Measurements from ENCODE around the gene NOL3. TPM values are rescaled to one million over a fixed set of nuclear protein-coding genes. Genes with fewer than 3 reads are reported as not detected.

Gene NOL3
- total RNA-seq, 1 donor from 2014 or later: 55.6 TPM

GRCh38 chr16:67213197-67214019, 43.1 kb downstream of the NOL3 start:
- Histone ChIP-seq H3K27me3 (ENCODE audit: low read depth) (no peaks in the 10 kb centered on the region), H3K27ac (no peak overlapping the region), H3K9me3 (no peaks in the 10 kb centered on the region), H3K36me3 (no peaks in the 10 kb centered on the region), H3K4me1 (peaks cover 31% of the 10 kb centered on the region), H3K4me3 (no peak overlapping the region)
- no peak for DNase-seq
- intact Hi-C loops (cut with DNase I): no loop called here
- no peak for TF ChIP-seq CTCF (IDR thresholded peaks at IDR 0.05)
- no peak for ATAC-seq

- ATAC-seq (no peak), DNase-seq (no peak)
- TF ChIP-seq CTCF (IDR thresholded peaks at IDR 0.05): no peak
- no peaks in the 10 kb centered on the region for H3K9me3 ChIP-seq
- H3K36me3 ChIP-seq: no peaks in the 10 kb centered on the region
- intact Hi-C loops (cut with DNase I): no loop called here
- no peak overlapping the region for H3K4me3 ChIP-seq
- peaks cover 31% of the 10 kb centered on the region for H3K4me1 ChIP-seq
- H3K27me3 ChIP-seq (ENCODE audit: low read depth): no peaks in the 10 kb centered on the region
- H3K27ac ChIP-seq: peak overlapping the region; percentile 74
These were observed 45.4 kb downstream of the NOL3 start for GRCh38 chr16:67215706-67216105.

- no peaks in the 10 kb centered on the region for H3K36me3 ChIP-seq
- peak overlapping the region; percentile 5 for H3K4me3 ChIP-seq
- H3K9me3 ChIP-seq: no peaks in the 10 kb centered on the region
- H3K4me1 ChIP-seq: peaks cover 31% of the 10 kb centered on the region
- intact Hi-C loops (cut with DNase I): no loop called here
- DNase-seq: peak; percentile 67
- TF ChIP-seq CTCF (IDR thresholded peaks at IDR 0.05): no peak
- peak overlapping the region; percentile 74 for H3K27ac ChIP-seq
- no peaks in the 10 kb centered on the region for H3K27me3 ChIP-seq (ENCODE audit: low read depth)
- peak; percentile 74 to 83 for ATAC-seq
These were observed 46.5 kb downstream of the NOL3 start for GRCh38 chr16:67216612-67217490.

DNA sequence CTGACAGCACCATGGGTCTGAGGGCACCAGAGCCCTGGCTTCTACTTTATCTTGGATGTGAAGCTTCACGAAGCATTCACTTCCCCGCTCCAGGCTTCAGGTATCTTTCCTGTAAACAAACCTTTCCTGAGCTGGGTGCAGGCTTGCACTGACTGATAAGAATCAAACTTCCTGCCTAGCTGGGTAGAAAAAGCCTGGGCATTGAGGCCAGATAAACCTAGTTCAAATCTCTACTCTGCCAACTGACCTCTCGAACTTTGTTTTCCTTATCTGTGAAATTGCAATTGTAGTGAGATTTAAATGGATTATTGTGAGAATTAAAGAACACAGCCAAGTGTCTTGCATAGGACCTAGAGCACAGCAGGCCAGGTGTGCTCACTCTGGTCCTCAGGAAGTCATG, 53.7 kb downstream of the NOL3 start:
- DNase-seq (no peak), ATAC-seq (no peak)
- Histone ChIP-seq H3K4me1 (peaks cover 31% of the 10 kb centered on the region), H3K4me3 (no peak overlapping the region), H3K27ac (peak overlapping the region; percentile 14), H3K27me3 (ENCODE audit: low read depth) (no peaks in the 10 kb centered on the region), H3K9me3 (no peaks in the 10 kb centered on the region), H3K36me3 (peaks cover 11% of the 10 kb centered on the region)
- intact Hi-C loops (cut with DNase I): no loop called here
- no peak for TF ChIP-seq CTCF (IDR thresholded peaks at IDR 0.05)

Small RNAs within 50 kb of the gene (microRNA-seq; reads per million reads assigned to microRNA genes)
- 195 reads per million, percentile 63 among the genes with 10 or more reads in this experiment for gene MIR328 (ENCODE audit: borderline number of aligned reads)

Other genes with a start within 250 kb of the NOL3 start
- gene RRAD, start 245.0 kb upstream of the NOL3 start, total RNA-seq: 11.8 TPM
- 76.8 TPM for gene CIAO2B, start 236.1 kb upstream of the NOL3 start, total RNA-seq
- 35.1 TPM for gene CES2, start 235.0 kb upstream of the NOL3 start, total RNA-seq
- gene CES3, start 209.3 kb upstream of the NOL3 start, total RNA-seq: 2.5 TPM
- gene CES4A, start 181.9 kb upstream of the NOL3 start, total RNA-seq: 14.8 TPM
- gene CBFB, start 141.4 kb upstream of the NOL3 start, total RNA-seq: 46.9 TPM
- 21.7 TPM for gene PHAF1, start 60.6 kb upstream of the NOL3 start, total RNA-seq
- gene B3GNT9, start 19.5 kb upstream of the NOL3 start, total RNA-seq: 13.5 TPM
- gene TRADD, start 10.6 kb upstream of the NOL3 start, total RNA-seq: 28.4 TPM
- gene FBXL8, start 10.6 kb upstream of the NOL3 start, total RNA-seq: 32.9 TPM
- 76.3 TPM for gene HSF4, start 5.8 kb upstream of the NOL3 start, total RNA-seq
- 29.0 TPM for gene MATCAP1, start 13.4 kb downstream of the NOL3 start, total RNA-seq
- gene EXOC3L1, start 19.6 kb downstream of the NOL3 start, total RNA-seq: 15.6 TPM
- gene E2F4, start 21.6 kb downstream of the NOL3 start, total RNA-seq: 66.5 TPM
- gene ELMO3, start 28.6 kb downstream of the NOL3 start, total RNA-seq: 14.9 TPM
- gene TMEM208, start 56.6 kb downstream of the NOL3 start, total RNA-seq: 33.1 TPM
- gene FHOD1, start 76.9 kb downstream of the NOL3 start, total RNA-seq: 67.7 TPM
- gene SLC9A5, start 78.4 kb downstream of the NOL3 start, total RNA-seq: 2.8 TPM
- gene PLEKHG4, start 109.0 kb downstream of the NOL3 start, total RNA-seq: 12.4 TPM
- 0.74 TPM for gene KCTD19, start 156.2 kb downstream of the NOL3 start, total RNA-seq
- gene LRRC36, start 156.3 kb downstream of the NOL3 start, total RNA-seq: 42.1 TPM
- 123 TPM for gene TPPP3, start 223.0 kb downstream of the NOL3 start, total RNA-seq
- 18.9 TPM for gene ZDHHC1, start 245.9 kb downstream of the NOL3 start, total RNA-seq

All from lower lobe of right lung (tissue), 2 donors.